Testis (tissue), 2 donors: ENCODE data around the gene HPSE2.

Source experiments
- CTCF ChIP-seq, 3 experiments: fragments of 450-650 bp in 2 of 3; fragments of 200-600 bp in 1 of 3; sonication (generic) in 1 of 3; IDR thresholded peaks; one replicate each; pipeline ENCODE4 v1.5.1; 2016 to 2019; ENCODE audit warnings: antibody characterized with exemption in 3 of 3, mild to moderate bottlenecking in 2 of 3, moderate library complexity in 1 of 3
- POLR2A ChIP-seq: fragments of 450-650 bp; IDR thresholded peaks from one replicate; pipeline ENCODE4 v1.6.1; 2017; ENCODE audit warnings: antibody characterized with exemption, mild to moderate bottlenecking, moderate library complexity

GRCh38 chr10:99123336-99123735 lies 112.3 kb downstream of the HPSE2 start:
- TF ChIP-seq CTCF (IDR thresholded peaks at IDR 0.05) (no peak), POLR2A (no peak)
